Activated CD4-positive, alpha-beta T cell treated with anti-CD3 and anti-CD28 coated beads, Interleukin-2, amount 50 U/mL, for 24 hours (primary cell): Measurements from ENCODE around the gene TMEM82.

ENCODE experiments used
- DNase-seq, 2 donors: peaks; one replicate each; pipeline ENCODE4 v3.0.0-alpha.2; 2020; ENCODE audit warnings: low read depth in 1 of 2, low spot score in 1 of 2

The TMEM82 gene

GRCh38 chr1:15735304-15736037 is 6.8 kb upstream of the TMEM82 start:
- DNase-seq, result no peak

DNA sequence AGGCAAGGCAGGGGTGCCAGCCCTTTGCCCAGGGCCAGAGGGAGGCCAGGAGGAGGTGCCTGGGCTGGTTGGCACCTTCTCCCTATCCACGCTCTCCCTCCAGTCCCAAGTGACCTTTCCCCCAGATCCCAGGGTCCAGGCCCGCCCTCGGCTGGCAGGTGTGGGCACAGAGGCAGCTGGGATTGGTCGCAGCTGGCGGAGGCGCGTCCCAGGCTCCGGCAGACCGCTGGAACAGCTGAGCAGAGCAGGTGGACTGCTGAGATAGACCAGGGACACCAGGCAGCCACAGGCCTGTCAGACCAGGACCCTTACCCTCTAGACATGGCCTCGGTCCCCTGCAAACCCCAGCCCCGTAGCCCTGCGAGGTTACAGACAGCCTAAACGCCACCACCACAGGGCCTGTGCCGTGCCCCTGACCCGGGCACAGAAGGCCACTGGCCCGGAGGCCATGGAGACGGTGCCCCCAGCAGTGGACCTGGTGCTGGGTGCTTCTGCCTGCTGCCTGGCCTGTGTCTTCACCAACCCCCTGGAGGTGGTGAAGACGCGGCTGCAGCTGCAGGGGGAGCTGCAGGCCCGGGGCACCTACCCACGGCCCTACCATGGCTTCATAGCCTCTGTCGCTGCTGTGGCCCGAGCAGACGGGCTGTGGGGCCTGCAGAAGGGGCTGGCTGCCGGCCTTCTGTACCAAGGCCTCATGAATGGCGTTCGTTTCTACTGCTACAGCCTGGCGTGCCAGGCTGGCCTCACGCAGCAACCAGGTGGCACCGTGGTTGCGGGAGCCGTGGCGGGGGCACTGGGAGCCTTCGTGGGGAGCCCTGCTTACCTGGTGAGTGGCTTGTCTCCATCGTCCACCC is 6.0 kb upstream of the TMEM82 start, which contains the start of gene SLC25A34:
Gene SLC25A34, plus strand, starts transcription at position 221 of the 854 bp plus-strand sequence. Its CDS starts 228 bp downstream, at position 449.
- no peak for DNase-seq

- no peak for DNase-seq
Observed at GRCh38 chr1:15736892-15737261, 5.4 kb upstream of the TMEM82 start.

DNA sequence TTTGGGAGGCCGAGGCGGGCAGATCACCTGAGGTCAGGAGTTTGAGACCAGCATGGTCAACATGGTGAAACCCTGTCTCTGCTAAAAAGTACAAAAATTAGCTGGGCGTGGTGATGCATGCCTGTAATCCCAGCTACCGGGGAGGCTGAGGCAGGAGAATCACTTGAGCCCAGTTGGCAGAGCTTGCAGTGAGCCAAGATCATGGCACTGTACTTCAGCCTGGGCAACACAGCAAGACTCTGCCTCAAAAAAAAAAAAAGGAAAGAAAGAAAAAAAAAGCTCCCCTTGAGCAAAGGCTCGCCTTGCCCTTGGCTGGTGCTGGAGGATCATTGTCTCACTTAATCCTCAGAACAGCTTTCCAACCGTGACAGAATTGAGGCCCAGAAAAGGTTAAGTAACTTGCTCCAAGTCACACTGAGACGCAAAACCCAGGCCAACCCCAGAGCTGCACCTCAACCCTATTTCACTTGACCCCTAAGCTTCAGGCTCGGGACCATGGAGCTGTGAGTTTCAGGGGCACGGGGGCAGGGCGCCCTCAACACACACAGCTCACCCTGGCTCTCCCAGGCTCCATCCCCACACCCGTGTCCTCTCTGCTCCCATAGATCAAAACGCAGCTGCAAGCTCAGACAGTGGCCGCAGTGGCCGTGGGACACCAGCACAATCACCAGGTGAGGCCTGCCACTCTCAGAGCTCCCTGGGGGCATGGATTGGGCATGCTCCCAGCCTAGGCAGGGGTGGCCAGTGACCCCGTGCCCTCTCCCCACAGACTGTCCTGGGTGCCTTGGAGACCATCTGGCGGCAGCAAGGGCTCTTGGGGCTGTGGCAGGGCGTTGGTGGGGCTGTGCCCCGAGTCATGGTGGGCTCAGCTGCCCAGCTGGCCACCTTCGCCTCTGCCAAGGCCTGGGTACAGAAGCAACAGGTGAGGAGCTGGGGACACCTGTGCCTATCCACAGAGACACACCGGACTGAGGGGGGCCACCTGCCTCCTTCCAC is 4.7 kb upstream of the TMEM82 start:
- no peak for DNase-seq

DNA sequence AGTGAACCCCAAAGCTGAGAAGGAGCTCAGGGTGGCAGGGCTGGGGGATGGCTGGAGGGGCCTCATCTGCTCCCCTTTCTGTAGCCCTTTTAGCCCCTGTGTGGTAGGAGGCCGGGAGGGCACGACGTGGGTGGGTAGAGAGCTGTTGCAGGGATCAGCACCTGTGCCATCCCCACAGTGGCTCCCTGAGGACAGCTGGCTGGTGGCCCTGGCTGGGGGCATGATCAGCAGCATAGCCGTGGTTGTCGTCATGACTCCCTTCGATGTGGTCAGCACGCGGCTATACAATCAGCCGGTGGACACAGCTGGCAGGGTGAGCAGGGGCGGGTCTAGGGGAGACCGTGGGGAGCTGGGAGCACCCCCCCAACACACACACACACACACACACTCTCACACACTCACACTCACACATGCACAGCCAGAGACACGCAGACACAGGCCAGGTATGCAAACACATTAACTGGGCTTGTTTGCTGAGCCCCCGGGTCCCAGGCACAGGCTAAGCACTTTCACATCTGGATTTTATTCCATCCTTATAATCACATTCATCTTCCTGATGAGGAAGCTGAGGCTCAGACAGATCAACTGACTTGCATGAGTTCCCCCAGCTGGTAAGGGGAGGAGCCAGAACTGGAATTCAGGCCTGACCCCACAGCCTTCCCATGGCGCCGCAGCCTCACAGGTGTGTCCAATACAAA is 3.7 kb upstream of the TMEM82 start:
- DNase-seq, result no peak

DNA sequence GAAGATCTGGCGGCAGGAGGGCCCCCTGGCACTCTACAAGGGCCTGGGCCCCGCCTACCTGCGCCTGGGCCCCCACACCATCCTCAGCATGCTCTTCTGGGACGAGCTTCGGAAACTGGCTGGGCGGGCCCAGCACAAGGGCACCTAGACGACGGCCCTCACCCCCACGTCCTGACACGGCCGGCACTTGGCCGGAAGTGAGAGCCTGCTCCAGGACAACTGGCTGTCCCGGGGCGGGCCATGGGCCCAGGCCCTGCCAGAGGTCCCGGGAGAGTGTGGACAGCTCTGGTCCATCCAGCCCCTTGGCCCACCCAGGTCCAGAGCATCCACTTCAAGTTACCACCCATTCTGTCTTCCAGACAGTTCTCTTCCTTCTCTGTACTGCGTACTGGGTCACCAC is 3.0 kb upstream of the TMEM82 start:
- no peak for DNase-seq

DNA sequence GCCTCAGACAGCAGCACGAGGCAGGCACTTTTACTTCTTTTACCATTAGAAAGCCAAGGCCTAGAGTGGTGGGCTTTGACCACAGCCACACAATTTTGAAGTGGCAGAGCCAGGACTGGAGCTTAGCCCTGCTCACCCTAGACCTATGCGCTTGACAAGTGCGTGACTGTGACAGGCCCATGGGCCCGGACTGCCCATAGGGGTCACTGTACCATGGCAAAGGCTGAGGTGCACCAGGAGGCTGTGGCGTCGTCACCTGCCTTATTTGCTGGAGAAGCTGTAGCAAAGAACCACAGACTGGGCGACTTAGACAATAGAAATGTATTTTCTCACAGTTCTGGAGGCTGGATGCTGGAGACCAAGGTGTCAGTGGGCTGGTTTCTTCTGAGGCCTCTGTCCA is 2.6 kb upstream of the TMEM82 start:
- no peak for DNase-seq

GRCh38 chr1:15740924-15741850 is 1.1 kb upstream of the TMEM82 start:
- peak; percentile 42 to 53 for DNase-seq

DNA sequence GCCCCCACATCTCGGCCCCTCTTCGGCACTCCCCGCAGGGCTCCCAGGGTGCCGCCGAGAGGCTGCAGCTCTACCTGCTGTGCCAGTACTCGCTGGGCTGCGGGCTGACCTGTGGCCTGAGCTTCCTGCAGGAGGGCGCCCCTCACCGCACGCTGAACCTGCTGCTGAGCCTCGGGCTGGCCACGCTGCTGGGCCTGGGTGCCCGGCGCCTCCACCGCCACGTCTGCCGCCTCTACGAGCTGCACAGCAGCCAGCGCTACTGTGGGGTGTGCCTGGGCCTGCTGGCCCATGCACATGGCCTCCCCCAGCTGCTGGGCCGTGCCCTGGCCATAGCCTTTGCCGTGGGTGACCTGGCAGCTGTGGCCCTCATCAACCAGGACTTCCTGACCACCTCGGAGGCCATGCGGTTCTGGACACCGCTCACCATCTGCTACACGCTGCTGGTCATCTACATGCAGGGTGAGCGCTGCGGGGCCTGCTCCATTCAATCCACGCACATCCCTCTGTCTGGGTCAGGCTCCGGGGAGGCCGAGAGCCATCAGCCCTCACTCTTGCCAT is 1.9 kb downstream of the TMEM82 start:
- no peak for DNase-seq

DNA sequence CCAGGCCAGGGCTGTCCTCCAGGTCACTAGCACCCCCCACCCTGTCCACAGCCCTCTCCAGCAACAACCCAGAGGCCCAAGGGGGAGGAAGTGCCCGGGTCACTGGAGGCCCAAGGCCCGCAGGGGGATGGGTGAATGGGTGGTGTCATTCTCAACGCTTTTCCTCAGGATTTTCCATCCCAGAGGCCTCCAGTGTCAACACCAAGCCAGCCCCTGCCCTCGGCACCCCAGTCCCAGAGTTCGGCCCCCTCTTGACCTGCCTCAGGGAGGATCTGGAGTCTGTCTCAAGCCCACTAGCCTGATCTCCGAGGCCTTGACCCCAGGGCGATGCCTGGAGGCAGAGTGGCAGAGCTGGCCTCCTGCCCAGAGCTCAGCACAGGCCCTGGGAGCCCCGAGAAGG is 5.1 kb downstream of the TMEM82 start:
- no peak for DNase-seq

GRCh38 chr1:15748264-15748663 is 6.0 kb downstream of the TMEM82 start:
- DNase-seq, result no peak

- no peak for DNase-seq
Observed at GRCh38 chr1:15748690-15749398, 6.5 kb downstream of the TMEM82 start.

DNA sequence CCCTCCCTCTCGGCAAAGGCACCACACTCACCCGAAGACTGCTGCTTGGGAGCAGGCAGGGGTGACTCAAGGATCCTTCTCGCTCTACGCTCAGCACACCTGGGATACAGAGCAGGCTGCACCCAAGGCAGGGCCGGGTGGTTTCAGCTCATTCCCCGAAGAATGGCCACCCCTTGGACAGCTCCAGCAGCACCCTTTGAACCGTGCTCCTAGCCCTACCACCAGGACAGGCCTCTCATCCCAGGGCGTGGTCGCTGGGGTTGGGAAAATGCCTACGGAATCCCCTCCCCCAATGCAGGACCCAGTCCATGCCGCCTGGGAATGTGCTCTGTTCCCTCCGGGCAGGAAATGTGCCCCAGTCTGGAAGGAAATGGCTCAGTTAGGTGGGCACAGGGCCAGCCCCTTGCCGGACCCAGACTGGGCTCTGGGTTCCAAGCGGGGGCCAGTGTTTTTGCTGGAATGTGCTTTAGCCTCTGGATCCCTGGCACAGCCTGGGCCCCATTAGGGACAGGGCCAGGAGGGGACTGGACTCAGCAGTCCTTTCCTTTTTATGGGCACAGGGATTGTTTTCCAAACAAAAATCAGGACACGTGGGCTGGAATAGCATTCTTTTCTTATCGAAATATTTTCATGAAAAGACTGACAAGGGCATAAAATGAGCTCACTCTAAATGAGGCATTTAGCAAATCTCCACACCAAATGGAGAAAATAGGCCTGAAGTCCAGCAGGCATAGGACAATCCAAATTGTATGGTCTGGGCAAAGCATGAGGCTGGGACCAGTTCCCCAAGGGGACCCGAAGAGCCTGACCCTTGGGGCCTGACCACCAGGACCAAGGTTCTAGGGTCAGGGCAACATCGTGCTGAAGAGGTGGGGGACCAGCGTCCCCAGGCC is 7.3 kb downstream of the TMEM82 start:
- no peak for DNase-seq

- no peak for DNase-seq
Observed at GRCh38 chr1:15750924-15751323, 8.6 kb downstream of the TMEM82 start.

DNA sequence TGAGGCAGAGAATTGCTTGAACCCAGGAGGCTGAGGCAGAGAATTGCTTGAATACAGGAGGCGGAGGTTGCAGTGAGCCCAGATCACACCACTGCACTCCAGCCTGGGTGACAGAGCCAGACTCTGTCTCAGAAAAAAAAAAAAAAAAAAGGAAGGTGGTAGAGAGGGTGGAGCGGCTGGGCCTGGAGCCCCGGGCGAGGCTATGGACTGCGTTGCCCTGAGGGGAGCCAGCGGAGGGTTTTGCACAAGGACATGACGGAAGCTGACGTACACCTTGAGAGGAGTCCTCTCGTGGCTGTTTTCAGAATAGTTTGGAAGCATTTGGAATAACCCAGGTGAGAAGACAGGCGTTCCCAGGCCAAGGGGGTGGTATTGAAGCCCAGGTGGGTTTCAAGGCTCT is 9.4 kb downstream of the TMEM82 start:
- no peak for DNase-seq

DNA sequence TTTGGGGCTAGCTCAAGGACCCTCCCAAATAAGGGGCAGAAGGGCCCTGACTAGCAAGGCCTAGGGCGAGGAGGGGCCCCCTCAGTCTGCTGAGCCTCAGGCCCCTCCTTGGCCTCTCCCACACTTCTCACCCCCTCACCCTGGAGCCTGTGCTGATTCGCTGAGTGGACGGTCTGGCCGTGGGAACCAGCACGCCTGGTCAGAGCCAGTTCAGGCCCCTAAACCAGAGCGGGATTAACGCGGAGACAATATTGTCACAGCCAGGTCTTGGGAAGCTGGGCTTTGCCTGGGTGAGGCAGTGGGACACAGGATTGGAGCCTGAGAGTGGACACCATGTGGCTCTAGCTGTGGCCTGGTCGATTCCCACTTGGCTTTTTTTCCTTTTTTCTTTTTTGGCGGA is 11.5 kb downstream of the TMEM82 start:
- DNase-seq, result no peak

DNA sequence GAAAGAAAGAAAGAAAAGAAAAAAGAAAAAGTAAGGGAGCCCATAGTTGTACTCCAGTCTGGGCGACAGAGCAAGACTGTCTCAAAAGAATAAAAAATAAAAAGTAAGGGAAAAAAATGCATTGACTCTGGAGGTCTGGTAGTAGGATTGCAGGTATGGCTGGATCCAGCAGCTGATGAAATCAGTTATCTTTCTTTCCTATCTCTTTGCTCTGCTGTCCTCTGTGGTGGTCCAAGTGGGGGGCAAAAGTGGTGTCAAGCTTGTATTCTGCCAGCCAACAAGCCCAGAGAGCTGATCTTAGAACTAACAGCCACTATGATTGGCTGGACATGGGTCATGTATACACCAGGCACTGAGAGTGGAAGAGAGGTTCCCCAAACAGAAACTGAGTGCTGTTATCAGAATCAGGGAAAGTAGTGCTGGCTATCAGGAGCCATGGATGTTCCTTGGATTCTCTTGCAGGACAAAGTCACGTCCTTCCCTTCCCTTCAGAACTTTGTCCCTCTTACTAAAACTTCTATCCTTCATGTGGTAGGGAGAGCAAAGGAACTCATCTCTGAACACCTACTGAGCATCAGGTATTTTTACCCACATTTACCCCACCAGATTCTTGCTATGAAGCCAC is 12.8 kb downstream of the TMEM82 start:
- no peak for DNase-seq
